T-helper 1 cell treated with Interleukin-12 subunit alpha and Interleukin-12 subunit beta and Interleukin-4 antibody, amounts not matched to agents 30 μg/mL and 1 μg/mL, for 36 hours (primary cell): ENCODE measurements around the gene ABCD4.
"Not testable (repeated sequence)": the region's sequence is repeated elsewhere in the genome, so short reads cannot be mapped to it uniquely, and the experiment has no call there.

Source experiments
- H3K27ac Mint-ChIP-seq: one replicate; pipeline ENCODE4 v1.8.0; 2021; ENCODE audit warnings: mild to moderate bottlenecking, mixed read lengths
- H3K27me3 Mint-ChIP-seq: one replicate; pipeline ENCODE4 v1.8.0; 2021; ENCODE audit warnings: low read depth, mixed read lengths
- H3K36me3 Mint-ChIP-seq: one replicate; pipeline ENCODE4 v1.8.0; 2021; ENCODE audit warnings: low read depth, mixed read lengths
- H3K4me1 Mint-ChIP-seq: one replicate; pipeline ENCODE4 v1.8.0; 2021; ENCODE audit warnings: low read depth, mixed read lengths
- H3K4me3 Mint-ChIP-seq: one replicate; pipeline ENCODE4 v1.8.0; 2021; ENCODE audit warnings: mild to moderate bottlenecking, moderate library complexity, mixed read lengths
- H3K9me3 Mint-ChIP-seq: one replicate; pipeline ENCODE4 v1.8.0; 2021; ENCODE audit warnings: mixed read lengths

Gene ABCD4

GRCh38 chr14:74302634-74303569 is at the start of gene ABCD4:
TSS of gene ABCD4 (minus strand) at chr14:74302934. CDS start at chr14:74302912, 22 bp downstream.
- H3K4me1 Mint-ChIP-seq, result peaks cover 24% of the 10 kb centered on the region
- H3K36me3 Mint-ChIP-seq, result peaks cover 10% of the 10 kb centered on the region
- no peaks in the 10 kb centered on the region for H3K27me3 Mint-ChIP-seq
- no peaks in the 10 kb centered on the region for H3K9me3 Mint-ChIP-seq
- peak within 1 kb of the TSS; percentile 94 for H3K27ac Mint-ChIP-seq
- peak within 1 kb of the TSS; percentile 100 for H3K4me3 Mint-ChIP-seq

GRCh38 chr14:74350928-74351323 is 48.2 kb upstream of the ABCD4 start:
- Mint-ChIP-seq H3K27ac (no peak overlapping the region), H3K4me3 (no peak overlapping the region), H3K4me1 (no peaks in the 10 kb centered on the region), H3K27me3 (peaks cover 5% of the 10 kb centered on the region), H3K9me3 (no peaks in the 10 kb centered on the region), H3K36me3 (no peaks in the 10 kb centered on the region)

- no peaks in the 10 kb centered on the region for H3K36me3 Mint-ChIP-seq
- no peak overlapping the region for H3K4me3 Mint-ChIP-seq
- peaks cover 5% of the 10 kb centered on the region for H3K27me3 Mint-ChIP-seq
- no peaks in the 10 kb centered on the region for H3K4me1 Mint-ChIP-seq
- no peak overlapping the region for H3K27ac Mint-ChIP-seq
- no peaks in the 10 kb centered on the region for H3K9me3 Mint-ChIP-seq
Measured at GRCh38 chr14:74350211-74350927, 47.6 kb upstream of the ABCD4 start.

- Mint-ChIP-seq H3K4me3 (no peak overlapping the region), H3K9me3 (no peaks in the 10 kb centered on the region), H3K27ac (no peak overlapping the region), H3K36me3 (no peaks in the 10 kb centered on the region), H3K27me3 (peaks cover 5% of the 10 kb centered on the region), H3K4me1 (no peaks in the 10 kb centered on the region)
Measured at GRCh38 chr14:74349757-74350156, 47.0 kb upstream of the ABCD4 start.

GRCh38 chr14:74348735-74349463 is 46.2 kb upstream of the ABCD4 start:
- H3K36me3 Mint-ChIP-seq, result no peaks in the 10 kb centered on the region
- H3K4me1 Mint-ChIP-seq, result no peaks in the 10 kb centered on the region
- no peak overlapping the region for H3K27ac Mint-ChIP-seq
- peaks cover 5% of the 10 kb centered on the region for H3K27me3 Mint-ChIP-seq
- no peak overlapping the region for H3K4me3 Mint-ChIP-seq
- H3K9me3 Mint-ChIP-seq, result no peaks in the 10 kb centered on the region

GRCh38 chr14:74348241-74348734 is 45.6 kb upstream of the ABCD4 start, which contains the start of gene VRTN:
TSS of gene VRTN (plus strand) at chr14:74348471. CDS start at chr14:74356784, 8,313 bp downstream.
- Mint-ChIP-seq H3K27me3 (peaks cover 8% of the 10 kb centered on the region), H3K27ac (no peak within 1 kb of the TSS), H3K36me3 (no peaks in the 10 kb centered on the region), H3K4me3 (no peak within 1 kb of the TSS), H3K4me1 (no peaks in the 10 kb centered on the region), H3K9me3 (no peaks in the 10 kb centered on the region)

- Mint-ChIP-seq H3K4me3 (no peak overlapping the region), H3K9me3 (no peaks in the 10 kb centered on the region), H3K27me3 (peaks cover 10% of the 10 kb centered on the region), H3K27ac (no peak overlapping the region), H3K4me1 (no peaks in the 10 kb centered on the region), H3K36me3 (no peaks in the 10 kb centered on the region)
Measured at GRCh38 chr14:74347795-74348100, 45.0 kb upstream of the ABCD4 start.

GRCh38 chr14:74347097-74347794 is 44.5 kb upstream of the ABCD4 start:
- H3K27me3 Mint-ChIP-seq, result peaks cover 6% of the 10 kb centered on the region
- no peaks in the 10 kb centered on the region for H3K36me3 Mint-ChIP-seq
- H3K9me3 Mint-ChIP-seq, result no peaks in the 10 kb centered on the region
- no peaks in the 10 kb centered on the region for H3K4me1 Mint-ChIP-seq
- no peak overlapping the region for H3K4me3 Mint-ChIP-seq
- H3K27ac Mint-ChIP-seq, result no peak overlapping the region

GRCh38 chr14:74346341-74346740 is 43.6 kb upstream of the ABCD4 start:
- H3K36me3 Mint-ChIP-seq, result no peaks in the 10 kb centered on the region
- no peaks in the 10 kb centered on the region for H3K4me1 Mint-ChIP-seq
- peaks cover 6% of the 10 kb centered on the region for H3K27me3 Mint-ChIP-seq
- H3K27ac Mint-ChIP-seq, result no peak overlapping the region
- no peak overlapping the region for H3K4me3 Mint-ChIP-seq
- no peaks in the 10 kb centered on the region for H3K9me3 Mint-ChIP-seq

- Mint-ChIP-seq H3K9me3 (no peaks in the 10 kb centered on the region), H3K4me3 (no peak overlapping the region), H3K27ac (no peak overlapping the region), H3K4me1 (no peaks in the 10 kb centered on the region), H3K27me3 (peaks cover 13% of the 10 kb centered on the region), H3K36me3 (no peaks in the 10 kb centered on the region)
Measured at GRCh38 chr14:74333909-74334308, 31.2 kb upstream of the ABCD4 start.

GRCh38 chr14:74329950-74330552 is 27.3 kb upstream of the ABCD4 start:
- H3K27me3 Mint-ChIP-seq, H3K27ac Mint-ChIP-seq, H3K4me3 Mint-ChIP-seq, H3K9me3 Mint-ChIP-seq, H3K4me1 Mint-ChIP-seq, H3K36me3 Mint-ChIP-seq: not testable (repeated sequence)

GRCh38 chr14:74326369-74327152 is 23.8 kb upstream of the ABCD4 start:
- H3K27me3 Mint-ChIP-seq, result peaks cover 11% of the 10 kb centered on the region
- H3K36me3 Mint-ChIP-seq, result no peaks in the 10 kb centered on the region
- H3K27ac Mint-ChIP-seq, result no peak overlapping the region
- no peaks in the 10 kb centered on the region for H3K4me1 Mint-ChIP-seq
- no peak overlapping the region for H3K4me3 Mint-ChIP-seq
- H3K9me3 Mint-ChIP-seq, result no peaks in the 10 kb centered on the region

GRCh38 chr14:74325446-74325845 is 22.7 kb upstream of the ABCD4 start:
- no peak overlapping the region for H3K27ac Mint-ChIP-seq
- no peak overlapping the region for H3K4me3 Mint-ChIP-seq
- H3K27me3 Mint-ChIP-seq, result peaks cover 13% of the 10 kb centered on the region
- H3K4me1 Mint-ChIP-seq, result no peaks in the 10 kb centered on the region
- H3K36me3 Mint-ChIP-seq, result no peaks in the 10 kb centered on the region
- no peaks in the 10 kb centered on the region for H3K9me3 Mint-ChIP-seq
